NCI-H1092 (cell line): ENCODE measurements around the gene VSTM2B.

Experiments
- DNase-seq: peaks from one replicate; lab custom pipeline; 2025; lab: John Stamatoyannopoulos, UW

Gene VSTM2B

GRCh38 chr19:29566496-29567054, 40.8 kb downstream of the VSTM2B start:
- no peak for DNase-seq

- no peak for DNase-seq
Measured at GRCh38 chr19:29567366-29567915, 41.6 kb downstream of the VSTM2B start.

DNA sequence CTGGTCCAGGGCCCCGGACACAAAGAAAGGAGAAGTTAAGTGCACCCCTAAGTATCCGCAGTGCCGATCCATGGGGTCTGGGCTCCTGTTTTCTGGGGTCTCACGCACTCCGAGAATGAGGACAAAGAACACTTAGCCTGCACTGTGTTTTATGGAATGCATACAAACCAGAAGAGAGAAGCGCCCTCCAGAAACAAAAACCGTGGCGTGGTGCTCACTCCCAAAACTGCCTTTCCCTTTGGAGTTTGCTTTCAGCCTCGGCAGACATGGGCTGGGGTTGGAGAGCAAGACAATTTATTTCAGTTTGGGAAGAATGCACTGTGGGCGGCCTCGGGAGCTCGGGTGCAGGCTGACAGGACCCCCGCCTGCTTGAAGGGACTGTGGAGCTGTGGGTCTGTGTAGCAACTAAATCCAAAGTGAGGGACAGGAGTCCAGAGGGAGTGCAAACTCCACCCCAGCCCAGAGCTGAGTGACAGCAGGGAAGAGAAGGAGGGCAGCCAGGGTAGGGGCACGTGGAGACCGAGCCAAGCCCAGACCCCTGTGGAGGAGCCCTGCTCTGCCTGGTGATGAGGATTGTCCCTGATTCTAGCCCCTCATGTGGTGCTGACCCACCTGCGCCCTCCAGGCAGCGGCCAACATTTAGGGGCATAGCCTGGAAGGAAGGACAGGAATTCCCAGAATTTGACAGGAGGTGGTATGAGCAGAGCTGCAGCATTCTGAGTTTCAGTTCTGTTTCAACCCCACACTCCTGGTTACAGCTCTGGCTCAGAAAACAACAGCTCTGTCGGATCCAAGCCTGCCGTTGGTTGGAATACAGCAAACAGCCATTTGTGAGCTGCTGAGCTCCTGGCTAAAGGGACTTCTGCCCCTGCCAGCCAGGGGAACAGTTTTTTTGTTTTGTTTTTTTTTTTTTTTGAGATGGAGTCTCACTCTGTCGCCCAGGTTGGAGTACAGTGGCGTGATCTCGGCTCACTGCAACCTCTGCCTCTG, 42.5 kb downstream of the VSTM2B start:
- DNase-seq = no peak

DNA sequence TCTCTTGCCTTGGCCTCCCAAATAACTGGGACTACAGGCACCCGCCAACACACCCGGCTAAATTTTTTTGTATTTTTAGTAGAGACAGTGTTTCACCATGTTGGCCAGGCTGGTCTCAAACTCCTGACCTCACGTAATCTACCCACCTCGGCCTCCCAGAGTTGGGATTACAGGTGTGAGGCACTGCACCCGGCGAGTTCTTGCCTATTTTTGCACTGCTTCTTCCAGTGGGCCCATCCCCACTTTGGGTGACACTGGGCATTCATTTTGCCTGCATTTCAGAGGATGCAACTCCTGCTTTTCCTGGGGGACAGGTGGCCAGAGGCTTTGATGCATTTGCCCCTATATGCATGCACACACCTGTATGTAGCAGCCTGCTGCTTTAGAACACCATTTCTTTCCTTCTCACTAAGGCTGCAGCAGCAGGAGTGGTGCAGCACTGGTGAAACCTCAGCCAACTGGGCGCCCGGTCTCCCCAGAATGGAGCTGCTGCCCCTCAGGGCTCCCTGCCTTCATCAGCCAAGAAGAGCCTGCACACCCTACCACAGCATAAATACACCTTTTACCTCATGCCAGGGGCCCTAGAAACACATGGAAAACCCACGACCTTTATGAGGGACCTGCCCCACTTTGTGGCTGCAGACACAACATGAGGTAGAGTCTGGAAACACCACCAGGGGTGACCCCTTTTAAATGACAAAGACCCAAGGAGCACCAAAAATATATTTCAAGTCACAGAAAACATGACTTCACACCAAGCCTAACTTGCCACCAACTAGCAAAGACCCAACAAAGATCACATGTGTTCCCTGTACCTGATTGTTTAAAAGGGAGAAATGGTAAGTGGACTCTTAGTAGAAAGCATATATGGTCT, 43.5 kb downstream of the VSTM2B start:
- DNase-seq = no peak

DNA sequence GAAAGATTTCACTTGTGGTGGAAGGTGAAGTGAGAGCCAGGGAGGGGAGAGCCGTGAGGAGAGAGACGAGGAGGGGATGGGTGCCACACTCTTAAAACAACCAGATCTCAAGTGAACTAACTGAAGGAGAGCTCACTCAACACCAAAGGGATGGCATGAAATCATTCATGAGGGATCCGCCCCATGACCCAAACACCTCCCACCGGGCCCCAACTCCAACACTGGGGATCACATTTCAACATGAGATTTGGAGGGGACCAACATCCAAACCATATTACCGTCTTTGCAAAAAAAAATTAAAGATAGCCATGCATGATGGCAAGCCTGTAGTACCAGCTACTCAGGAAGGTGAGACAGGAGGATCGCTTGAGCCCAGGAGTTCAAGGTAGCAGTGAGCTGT, 45.4 kb downstream of the VSTM2B start:
- DNase-seq = no peak

- no peak for DNase-seq
Measured at GRCh38 chr19:29573486-29573885, 47.7 kb downstream of the VSTM2B start.

GRCh38 chr19:29574510-29574909, 48.7 kb downstream of the VSTM2B start:
- no peak for DNase-seq

- no peak for DNase-seq
Measured at GRCh38 chr19:29576046-29576606, 50.3 kb downstream of the VSTM2B start.

DNA sequence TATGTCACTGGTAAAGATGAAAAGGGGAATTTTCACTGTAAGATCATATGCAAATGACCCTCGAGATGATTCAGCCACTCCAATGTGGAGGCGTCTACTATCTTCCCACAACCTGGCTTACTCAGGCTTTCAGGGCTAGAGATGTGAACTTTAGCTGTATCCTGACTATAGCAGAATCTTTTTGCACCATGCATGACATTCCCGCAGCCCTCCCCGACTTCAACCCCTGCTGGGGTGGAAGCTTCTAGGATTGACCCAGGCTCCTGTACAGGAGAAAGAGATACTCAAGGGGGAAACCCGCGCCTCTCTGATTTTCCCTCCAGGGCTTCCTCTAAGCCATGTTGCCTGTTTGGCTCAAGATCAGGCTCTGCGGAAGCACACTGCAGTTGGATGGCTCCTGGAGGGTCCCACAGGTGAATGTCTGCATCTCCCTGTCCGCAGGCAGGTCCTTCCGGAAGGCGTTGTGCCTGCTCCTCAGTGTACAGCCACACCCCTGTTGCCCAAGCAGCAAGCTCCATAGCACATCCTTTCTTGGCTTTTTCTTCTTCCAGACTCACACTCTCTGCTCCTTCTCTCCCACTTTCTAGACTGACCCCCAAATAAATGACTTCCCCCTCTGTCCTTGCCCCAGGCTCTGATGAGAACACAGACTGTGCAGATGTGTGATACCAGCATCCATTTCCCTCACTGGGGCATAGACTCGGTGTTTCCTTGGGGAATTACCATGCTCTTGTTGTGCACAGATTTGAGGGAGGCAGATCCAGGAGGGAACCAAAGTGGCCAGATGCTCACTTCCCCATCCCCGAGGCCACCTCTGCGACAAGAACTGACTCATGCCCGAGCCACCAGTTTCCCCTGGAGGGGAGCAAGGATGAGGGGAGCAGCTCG, 51.2 kb downstream of the VSTM2B start:
- DNase-seq = no peak

DNA sequence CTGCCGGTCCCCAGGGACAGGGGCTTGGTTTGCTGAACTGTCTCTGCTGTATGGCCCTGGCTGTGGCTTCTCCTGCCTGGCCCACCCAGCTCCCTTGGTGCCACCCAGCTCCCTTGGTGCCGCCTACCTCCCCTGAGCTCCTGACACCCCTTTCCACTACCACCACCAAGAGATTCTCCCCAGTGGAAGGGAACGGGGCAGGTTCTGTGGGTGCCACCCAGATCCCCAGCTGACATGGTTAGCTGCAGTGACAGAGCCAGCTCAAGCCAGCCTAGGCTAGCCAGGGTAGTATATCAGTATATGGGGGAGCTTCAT, 51.8 kb downstream of the VSTM2B start:
- no peak for DNase-seq

DNA sequence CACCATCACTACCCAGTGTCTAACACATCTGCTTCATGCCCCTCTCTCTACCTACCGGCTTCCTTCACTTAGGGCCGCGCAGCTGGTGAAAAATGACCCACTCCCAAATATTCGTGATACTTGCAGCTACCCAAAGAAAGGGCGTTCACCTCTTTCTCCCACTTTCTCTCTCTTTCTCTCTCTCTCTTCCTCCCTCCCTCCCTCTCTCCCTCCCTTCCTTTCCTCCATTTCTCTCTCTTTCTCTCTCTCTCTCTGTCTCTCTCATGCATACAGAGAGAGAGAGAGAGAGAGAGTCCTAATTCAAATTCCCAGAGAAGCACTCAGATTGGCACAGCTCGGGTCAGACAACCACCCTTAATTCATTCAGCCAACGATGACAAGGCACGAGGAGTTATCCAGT, 52.6 kb downstream of the VSTM2B start:
- DNase-seq = no peak

DNA sequence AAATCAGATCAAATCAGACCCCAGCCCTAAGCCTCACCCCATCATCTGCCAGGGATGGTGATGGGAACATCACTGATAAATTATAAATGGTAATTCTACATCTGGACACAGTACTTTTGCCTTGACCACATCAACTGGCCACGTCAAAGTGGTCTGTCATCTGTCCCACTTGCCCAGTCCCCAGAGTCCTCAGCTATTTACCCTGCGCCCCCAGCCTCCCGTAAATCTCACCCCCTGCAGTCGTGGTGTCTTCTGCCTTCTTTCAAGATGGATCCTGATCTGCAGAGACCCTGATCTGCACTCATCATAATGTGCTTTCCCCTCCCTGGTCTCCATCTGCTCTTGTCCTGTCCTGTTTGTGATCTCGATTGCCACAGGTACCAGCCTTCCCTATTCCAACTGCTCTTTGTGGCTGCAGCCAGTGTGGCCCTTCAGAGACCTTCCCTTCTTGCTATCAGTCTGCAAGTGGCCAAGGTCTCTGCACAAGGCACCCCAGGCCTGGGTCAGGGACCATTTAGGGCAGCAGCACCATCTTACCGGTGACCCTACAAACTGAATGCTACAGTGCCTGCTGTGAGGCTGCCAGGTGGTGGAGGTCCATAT, 53.6 kb downstream of the VSTM2B start:
- no peak for DNase-seq

DNA sequence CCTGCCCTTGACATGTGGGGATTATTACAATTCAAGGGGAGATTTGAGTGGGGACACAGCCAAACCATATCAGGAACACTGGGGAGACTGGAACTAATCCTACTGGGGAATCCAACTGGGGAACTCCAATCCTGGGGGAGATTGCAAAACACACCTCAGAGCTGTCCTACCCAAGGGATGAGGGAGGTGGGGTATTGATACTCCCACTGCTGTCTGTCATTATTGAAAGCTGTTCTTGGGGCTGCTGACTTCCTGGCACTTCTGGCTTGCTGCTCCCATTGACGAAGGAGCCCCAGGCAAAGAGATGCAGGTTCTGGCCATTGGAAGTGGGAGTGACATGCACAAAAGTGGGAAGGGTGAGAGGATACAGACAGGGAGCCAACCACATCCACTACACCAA, 55.6 kb downstream of the VSTM2B start:
- DNase-seq = no peak

GRCh38 chr19:29583196-29583999, 57.6 kb downstream of the VSTM2B start:
- DNase-seq = no peak

- DNase-seq = no peak
Measured at GRCh38 chr19:29586401-29586800, 60.6 kb downstream of the VSTM2B start.

- DNase-seq = no peak
Measured at GRCh38 chr19:29587059-29587458, 61.3 kb downstream of the VSTM2B start.

GRCh38 chr19:29587518-29587986, 61.8 kb downstream of the VSTM2B start:
- DNase-seq = no peak

GRCh38 chr19:29588095-29588494, 62.3 kb downstream of the VSTM2B start:
- DNase-seq = no peak

DNA sequence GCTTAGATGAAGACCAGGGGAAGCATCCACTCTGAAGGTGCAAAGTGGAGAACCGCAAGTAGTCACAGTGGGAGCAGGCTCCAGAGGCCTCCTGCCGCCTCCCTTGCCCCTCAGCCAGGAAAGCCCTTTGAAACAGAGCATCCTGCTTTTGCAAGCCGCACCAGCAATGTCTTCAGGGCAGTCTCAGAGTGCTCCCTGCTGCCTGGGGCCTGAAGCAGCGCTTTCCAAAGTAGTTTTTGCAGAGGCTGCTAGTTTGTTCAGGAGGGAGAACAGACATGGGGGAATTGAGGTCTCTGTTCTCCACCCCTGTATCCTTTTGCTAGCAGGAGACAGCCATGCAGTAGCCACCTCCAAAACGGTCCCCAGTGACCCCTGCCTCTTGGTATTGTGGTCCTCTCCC, 64.5 kb downstream of the VSTM2B start:
- no peak for DNase-seq

DNA sequence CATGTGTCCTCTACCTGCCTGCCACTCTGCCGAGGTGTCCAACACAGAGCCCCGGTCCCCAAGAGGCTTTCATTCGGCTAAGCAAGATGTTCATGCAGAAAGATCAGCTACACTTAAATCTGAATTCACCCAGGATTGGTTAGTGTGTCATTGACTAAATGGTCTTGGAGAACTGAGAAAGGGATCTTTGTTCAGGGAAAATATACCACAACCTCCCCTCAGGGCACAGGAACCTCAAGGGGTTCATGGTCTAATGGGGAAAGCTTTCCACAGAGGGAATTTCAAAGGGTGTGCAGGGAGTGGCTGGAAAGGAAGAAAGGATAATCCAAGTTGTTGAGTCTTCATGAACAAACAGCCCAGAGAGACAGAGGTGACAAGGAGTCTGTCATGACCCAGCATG, 65.9 kb downstream of the VSTM2B start:
- DNase-seq = no peak
